ENCODE data around the gene ARL16. TPM values are rescaled to one million over a fixed set of nuclear protein-coding genes. Genes with fewer than 3 reads are reported as not detected.

Gene ARL16
- total RNA-seq, 1 donor from 2014 or later: 38.6 TPM

GRCh38 chr17:81691196-81691595, 7.6 kb upstream of the ARL16 start:
- Histone ChIP-seq H3K27ac (ENCODE audit: low read depth, low read length) (no peak overlapping the region), H3K4me3 (ENCODE audit: insufficient read depth, low read depth, low read length) (no peak overlapping the region), H2AFZ (ENCODE audit: low read depth, low read length) (no peak overlapping the region), H3K9me3 (ENCODE audit: insufficient read depth, low read depth, low read length) (no peaks in the 10 kb centered on the region), H3K9ac (ENCODE audit: low read length) (no peak overlapping the region), H3K4me1 (ENCODE audit: insufficient read depth, low read length) (no peaks in the 10 kb centered on the region), H3K27me3 (ENCODE audit: insufficient read depth, low read length) (no peaks in the 10 kb centered on the region), H3K36me3 (ENCODE audit: insufficient read depth, low read length) (peaks cover 27% of the 10 kb centered on the region), H4K20me1 (ENCODE audit: insufficient read depth, low read length) (peaks cover 92% of the 10 kb centered on the region), H3K4me2 (ENCODE audit: low read length) (no peak overlapping the region), H3K79me2 (ENCODE audit: insufficient read depth, low read length) (peaks cover 95% of the 10 kb centered on the region)
- TF ChIP-seq EZH2 (IDR thresholded peaks at IDR 0.05; ENCODE audit: insufficient read depth, low read length) (no peak), CTCF (IDR thresholded peaks at IDR 0.05; ENCODE audit: insufficient read depth, low read depth, low read length) (no peak)
- Mint-ChIP-seq H3K27ac (ENCODE audit: unreplicated experiment) (peak overlapping the region; percentile 75), H3K4me3 (ENCODE audit: unreplicated experiment) (no peak overlapping the region), H3K9me3 (ENCODE audit: unreplicated experiment) (no peaks in the 10 kb centered on the region), H3K36me3 (ENCODE audit: low read depth, unreplicated experiment) (peaks cover 14% of the 10 kb centered on the region), H3K27me3 (ENCODE audit: low read depth, unreplicated experiment) (no peaks in the 10 kb centered on the region), H3K4me1 (ENCODE audit: low read depth, unreplicated experiment) (no peaks in the 10 kb centered on the region)
- FAIRE-seq: no peak
- no peak for DNase-seq (ENCODE audit: low read depth)

GRCh38 chr17:81690549-81690948, 7.0 kb upstream of the ARL16 start:
- TF ChIP-seq EZH2 (IDR thresholded peaks at IDR 0.05; ENCODE audit: insufficient read depth, low read length) (no peak), CTCF (IDR thresholded peaks at IDR 0.05; ENCODE audit: insufficient read depth, low read depth, low read length) (no peak)
- H3K9me3 Mint-ChIP-seq (ENCODE audit: unreplicated experiment): no peaks in the 10 kb centered on the region
- Histone ChIP-seq H3K9ac (ENCODE audit: low read length) (no peak overlapping the region), H3K4me1 (ENCODE audit: insufficient read depth, low read length) (peaks cover 4% of the 10 kb centered on the region), H3K4me3 (ENCODE audit: insufficient read depth, low read depth, low read length) (no peak overlapping the region), H3K4me2 (ENCODE audit: low read length) (no peak overlapping the region), H4K20me1 (ENCODE audit: insufficient read depth, low read length) (peaks cover 94% of the 10 kb centered on the region), H3K27me3 (ENCODE audit: insufficient read depth, low read length) (no peaks in the 10 kb centered on the region), H3K36me3 (ENCODE audit: insufficient read depth, low read length) (peaks cover 30% of the 10 kb centered on the region), H2AFZ (ENCODE audit: low read depth, low read length) (no peak overlapping the region), H3K9me3 (ENCODE audit: insufficient read depth, low read depth, low read length) (no peaks in the 10 kb centered on the region), H3K79me2 (ENCODE audit: insufficient read depth, low read length) (peaks cover 95% of the 10 kb centered on the region), H3K27ac (ENCODE audit: low read depth, low read length) (no peak overlapping the region)
- H3K27me3 Mint-ChIP-seq (ENCODE audit: low read depth, unreplicated experiment): no peaks in the 10 kb centered on the region
- FAIRE-seq: no peak
- peaks cover 16% of the 10 kb centered on the region for H3K36me3 Mint-ChIP-seq (ENCODE audit: low read depth, unreplicated experiment)
- peaks cover 3% of the 10 kb centered on the region for H3K4me1 Mint-ChIP-seq (ENCODE audit: low read depth, unreplicated experiment)
- no peak overlapping the region for H3K27ac Mint-ChIP-seq (ENCODE audit: unreplicated experiment)
- no peak for DNase-seq (ENCODE audit: low read depth)
- no peak overlapping the region for H3K4me3 Mint-ChIP-seq (ENCODE audit: unreplicated experiment)

GRCh38 chr17:81690066-81690465, 6.5 kb upstream of the ARL16 start:
- TF ChIP-seq EZH2 (IDR thresholded peaks at IDR 0.05; ENCODE audit: insufficient read depth, low read length) (no peak), CTCF (IDR thresholded peaks at IDR 0.05; ENCODE audit: insufficient read depth, low read depth, low read length) (no peak)
- no peak overlapping the region for H3K4me3 Mint-ChIP-seq (ENCODE audit: unreplicated experiment)
- no peaks in the 10 kb centered on the region for H3K27me3 Mint-ChIP-seq (ENCODE audit: low read depth, unreplicated experiment)

More at GRCh38 chr17:81690066-81690465, 6.5 kb upstream of the ARL16 start:
- H3K4me3 ChIP-seq (ENCODE audit: insufficient read depth, low read depth, low read length): no peak overlapping the region
- peaks cover 5% of the 10 kb centered on the region for H3K4me1 Mint-ChIP-seq (ENCODE audit: low read depth, unreplicated experiment)
- H3K9me3 Mint-ChIP-seq (ENCODE audit: unreplicated experiment): no peaks in the 10 kb centered on the region
- peaks cover 16% of the 10 kb centered on the region for H3K36me3 Mint-ChIP-seq (ENCODE audit: low read depth, unreplicated experiment)
- no peak overlapping the region for H3K9ac ChIP-seq (ENCODE audit: low read length)
- H4K20me1 ChIP-seq (ENCODE audit: insufficient read depth, low read length): peaks cover 94% of the 10 kb centered on the region
- no peak overlapping the region for H2AFZ ChIP-seq (ENCODE audit: low read depth, low read length)
- DNase-seq (ENCODE audit: low read depth) (no peak), FAIRE-seq (no peak)
- H3K27ac ChIP-seq (ENCODE audit: low read depth, low read length): no peak overlapping the region
- H3K36me3 ChIP-seq (ENCODE audit: insufficient read depth, low read length): peaks cover 29% of the 10 kb centered on the region
- H3K9me3 ChIP-seq (ENCODE audit: insufficient read depth, low read depth, low read length): no peaks in the 10 kb centered on the region
- H3K79me2 ChIP-seq (ENCODE audit: insufficient read depth, low read length): peaks cover 95% of the 10 kb centered on the region
- H3K4me1 ChIP-seq (ENCODE audit: insufficient read depth, low read length): peaks cover 9% of the 10 kb centered on the region
- no peak overlapping the region for H3K4me2 ChIP-seq (ENCODE audit: low read length)
- H3K27me3 ChIP-seq (ENCODE audit: insufficient read depth, low read length): no peaks in the 10 kb centered on the region
- no peak overlapping the region for H3K27ac Mint-ChIP-seq (ENCODE audit: unreplicated experiment)

Data from astrocyte (in vitro differentiated cells and primary cell).